NCI-H2107 (cell line): ENCODE results near the gene ZNF345.

ENCODE experiments used
- DNase-seq: peaks from one replicate; lab custom pipeline; 2025; lab: John Stamatoyannopoulos, UW

Gene ZNF345

GRCh38 chr19:36918090-36918489, 67.4 kb downstream of the ZNF345 start:
- no peak for DNase-seq
